ENCODE results near the gene OSCP1.

OSCP1 gene

DNA sequence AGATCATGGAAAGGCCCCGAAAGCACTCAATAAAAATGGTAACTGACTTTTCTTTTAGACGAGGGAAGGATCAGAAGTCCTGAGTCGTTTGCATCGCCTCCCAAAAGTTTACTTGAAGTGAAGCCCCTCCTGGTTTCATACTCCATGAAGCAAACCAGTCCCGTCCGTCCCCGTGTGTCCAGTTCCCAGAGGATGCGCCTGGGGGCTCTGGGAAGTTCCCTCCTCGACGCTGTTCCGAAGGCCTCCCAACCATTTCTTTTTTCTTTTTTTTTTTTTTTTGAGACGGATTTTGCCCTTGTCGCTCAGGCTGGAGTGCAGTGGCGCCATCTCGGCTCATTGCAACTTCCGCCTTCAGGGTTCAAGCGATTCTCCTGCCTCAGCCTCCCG, 661 bp upstream of the OSCP1 start:
- peak overlapping the region; percentile 97 for H4K8ac ChIP-seq (ENCODE audit: low read length)
- H3K79me1 ChIP-seq (replicated peaks; ENCODE audit: low read length, poor library complexity, severe bottlenecking): peaks cover 9% of the 10 kb centered on the region
- no peaks in the 10 kb centered on the region for H3K27me3 ChIP-seq (ENCODE audit: control insufficient read depth in 1 of 2, insufficient read depth in 1 of 2, low read length in 2 of 2)
- H3K9me3 ChIP-seq (ENCODE audit: control insufficient read depth, low read length): no peaks in the 10 kb centered on the region
- H3K4me1 ChIP-seq (ENCODE audit: control insufficient read depth, insufficient read depth, low read depth, low read length): peaks cover 5% of the 10 kb centered on the region
- 68% methylated on average over 18 of the region's 18 CpGs for WGBS
- no peak overlapping the region for H3K14ac ChIP-seq (ENCODE audit: low read length in 2 of 2)
- peak overlapping the region; percentile 49 for H3K4me2 ChIP-seq (ENCODE audit: low read length, poor library complexity, severe bottlenecking)
- DNase-seq: no peak
- H2AK5ac ChIP-seq (ENCODE audit: low read length, severe bottlenecking): no peak overlapping the region
- no peak overlapping the region for H2BK12ac ChIP-seq (ENCODE audit: low read length in 2 of 2)
- H2AFZ ChIP-seq (ENCODE audit: low read depth, low read length): peak overlapping the region; percentile 30
- H2BK120ac ChIP-seq (ENCODE audit: low read depth, low read length): peak overlapping the region; percentile 27
- no peak overlapping the region for H3K23ac ChIP-seq (ENCODE audit: low read length in 2 of 2)
- H3K36me3 ChIP-seq (ENCODE audit: control insufficient read depth in 1 of 2, insufficient read depth in 2 of 2, low read depth in 1 of 2, low read length in 2 of 2): peaks cover 14 to 26% of the 10 kb centered on the region in 2 experiments
- H3K4ac ChIP-seq (ENCODE audit: low read depth in 1 of 2, low read length in 2 of 2): peak overlapping the region in 1 of 2 experiments; percentile 98
- no peak overlapping the region for H4K91ac ChIP-seq (ENCODE audit: low read length)
- no peak overlapping the region for H2BK5ac ChIP-seq (ENCODE audit: low read depth, low read length, poor library complexity, severe bottlenecking)
- H3K27ac ChIP-seq (ENCODE audit: low read length, poor library complexity, severe bottlenecking): peak overlapping the region; percentile 65
- H3K4me3 ChIP-seq (ENCODE audit: insufficient read depth in 1 of 2, low read depth in 1 of 2, low read length in 2 of 2): peak overlapping the region; percentile 61 to 95
- peak overlapping the region; percentile 59 to 94 for H3K18ac ChIP-seq (ENCODE audit: low read depth in 1 of 2, low read length in 2 of 2)
- H2BK15ac ChIP-seq (ENCODE audit: low read depth, poor library complexity, severe bottlenecking): no peak overlapping the region
- H3K9ac ChIP-seq (ENCODE audit: low read length): peak overlapping the region; percentile 99

DNA sequence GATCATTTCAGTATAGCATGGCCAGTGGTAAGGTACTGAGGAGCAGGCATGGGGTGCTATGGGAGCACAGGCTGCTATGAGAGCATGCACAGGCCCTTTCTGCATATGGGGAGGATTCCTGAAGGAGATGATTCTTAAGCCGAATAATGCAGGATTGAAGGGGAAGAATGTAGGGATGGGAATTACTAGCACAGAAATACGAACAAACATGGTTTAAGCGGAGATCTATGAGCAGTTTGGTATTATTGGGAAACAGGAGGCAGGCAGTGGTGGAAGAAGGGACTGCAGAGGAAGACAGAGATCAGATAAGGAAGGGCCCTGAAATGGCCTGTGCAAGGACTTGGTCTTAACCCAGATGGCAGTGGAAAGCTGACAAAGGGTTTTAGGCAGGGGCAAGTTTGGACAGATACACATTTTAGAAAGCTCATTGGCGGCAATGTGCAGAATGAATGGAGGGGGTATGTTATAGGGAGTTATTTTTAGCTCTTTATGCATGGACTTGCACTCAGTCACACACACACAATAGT, 1.7 kb downstream of the OSCP1 start:
- peaks cover 6% of the 10 kb centered on the region for H3K79me1 ChIP-seq (replicated peaks; ENCODE audit: low read length, poor library complexity, severe bottlenecking)
- no peak overlapping the region for H3K4me3 ChIP-seq (ENCODE audit: insufficient read depth in 1 of 2, low read depth in 1 of 2, low read length in 2 of 2)
- no peaks in the 10 kb centered on the region for H3K9me3 ChIP-seq (ENCODE audit: control insufficient read depth, low read length)
- no peak overlapping the region for H4K8ac ChIP-seq (ENCODE audit: low read length)
- H3K4me2 ChIP-seq (ENCODE audit: low read length, poor library complexity, severe bottlenecking): no peak overlapping the region
- 86% methylated on average over 3 of the region's 4 CpGs for WGBS
- peak; percentile 16 for DNase-seq
- no peak overlapping the region for H2BK15ac ChIP-seq (ENCODE audit: low read depth, poor library complexity, severe bottlenecking)
- no peak overlapping the region for H2BK120ac ChIP-seq (ENCODE audit: low read depth, low read length)
- no peak overlapping the region for H2BK12ac ChIP-seq (ENCODE audit: low read length in 2 of 2)
- no peak overlapping the region for H3K18ac ChIP-seq (ENCODE audit: low read depth in 1 of 2, low read length in 2 of 2)
- no peak overlapping the region for H2AK5ac ChIP-seq (ENCODE audit: low read length, severe bottlenecking)
- peak overlapping the region; percentile 11 for H3K9ac ChIP-seq (ENCODE audit: low read length)
- H3K14ac ChIP-seq (ENCODE audit: low read length in 2 of 2): no peak overlapping the region
- H2BK5ac ChIP-seq (ENCODE audit: low read depth, low read length, poor library complexity, severe bottlenecking): no peak overlapping the region
- no peaks in the 10 kb centered on the region for H3K27me3 ChIP-seq (ENCODE audit: control insufficient read depth in 1 of 2, insufficient read depth in 1 of 2, low read length in 2 of 2)
- H3K4ac ChIP-seq (ENCODE audit: low read depth in 1 of 2, low read length in 2 of 2): no peak overlapping the region
- peaks cover 5% of the 10 kb centered on the region for H3K4me1 ChIP-seq (ENCODE audit: control insufficient read depth, insufficient read depth, low read depth, low read length)
- H2AFZ ChIP-seq (ENCODE audit: low read depth, low read length): no peak overlapping the region
- no peak overlapping the region for H3K27ac ChIP-seq (ENCODE audit: low read length, poor library complexity, severe bottlenecking)
- H3K36me3 ChIP-seq (ENCODE audit: control insufficient read depth in 1 of 2, insufficient read depth in 2 of 2, low read depth in 1 of 2, low read length in 2 of 2): peaks cover 0 to 7% of the 10 kb centered on the region in 2 experiments
- H4K91ac ChIP-seq (ENCODE audit: low read length): no peak overlapping the region
- H3K23ac ChIP-seq (ENCODE audit: low read length in 2 of 2): peak overlapping the region in 1 of 2 experiments; percentile 42

DNA sequence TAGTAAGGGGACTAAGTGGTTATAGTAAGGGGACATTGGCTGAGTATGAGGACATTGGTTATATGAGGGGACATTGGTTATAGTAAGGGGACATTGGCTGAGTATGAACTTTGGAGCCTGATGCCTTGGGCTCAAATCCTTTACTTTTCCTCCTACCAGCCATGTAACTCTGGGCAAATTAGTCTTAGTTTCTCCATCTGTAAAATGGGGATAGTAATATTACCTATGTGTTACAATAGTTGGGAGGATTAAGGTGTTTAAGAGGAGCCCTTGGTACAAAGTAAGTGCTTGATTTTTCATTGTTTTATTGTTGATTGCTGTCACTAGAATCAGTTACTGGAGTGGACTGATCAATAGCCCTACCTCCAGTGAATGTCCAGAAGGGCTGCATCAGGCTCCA, 2.8 kb downstream of the OSCP1 start:
- Histone ChIP-seq H3K14ac (ENCODE audit: low read length in 2 of 2) (no peak overlapping the region), H3K27ac (ENCODE audit: low read length, poor library complexity, severe bottlenecking) (no peak overlapping the region), H3K18ac (ENCODE audit: low read depth in 1 of 2, low read length in 2 of 2) (no peak overlapping the region), H4K91ac (ENCODE audit: low read length) (no peak overlapping the region), H2AK5ac (ENCODE audit: low read length, severe bottlenecking) (no peak overlapping the region), H3K36me3 (ENCODE audit: control insufficient read depth in 1 of 2, insufficient read depth in 2 of 2, low read depth in 1 of 2, low read length in 2 of 2) (peaks cover 0 to 7% of the 10 kb centered on the region in 2 experiments), H4K8ac (ENCODE audit: low read length) (no peak overlapping the region), H2AFZ (ENCODE audit: low read depth, low read length) (no peak overlapping the region), H3K27me3 (ENCODE audit: control insufficient read depth in 1 of 2, insufficient read depth in 1 of 2, low read length in 2 of 2) (no peaks in the 10 kb centered on the region), H3K4ac (ENCODE audit: low read depth in 1 of 2, low read length in 2 of 2) (no peak overlapping the region), H2BK15ac (ENCODE audit: low read depth, poor library complexity, severe bottlenecking) (no peak overlapping the region), H3K4me1 (ENCODE audit: control insufficient read depth, insufficient read depth, low read depth, low read length) (peaks cover 5% of the 10 kb centered on the region), H2BK5ac (ENCODE audit: low read depth, low read length, poor library complexity, severe bottlenecking) (no peak overlapping the region), H2BK12ac (ENCODE audit: low read length in 2 of 2) (no peak overlapping the region), H3K9ac (ENCODE audit: low read length) (no peak overlapping the region), H3K4me2 (ENCODE audit: low read length, poor library complexity, severe bottlenecking) (no peak overlapping the region), H3K79me1 (replicated peaks; ENCODE audit: low read length, poor library complexity, severe bottlenecking) (peaks cover 6% of the 10 kb centered on the region), H3K23ac (ENCODE audit: low read length in 2 of 2) (no peak overlapping the region), H3K4me3 (ENCODE audit: insufficient read depth in 1 of 2, low read depth in 1 of 2, low read length in 2 of 2) (no peak overlapping the region), H2BK120ac (ENCODE audit: low read depth, low read length) (no peak overlapping the region), H3K9me3 (ENCODE audit: control insufficient read depth, low read length) (no peaks in the 10 kb centered on the region)
- no peak for DNase-seq

DNA sequence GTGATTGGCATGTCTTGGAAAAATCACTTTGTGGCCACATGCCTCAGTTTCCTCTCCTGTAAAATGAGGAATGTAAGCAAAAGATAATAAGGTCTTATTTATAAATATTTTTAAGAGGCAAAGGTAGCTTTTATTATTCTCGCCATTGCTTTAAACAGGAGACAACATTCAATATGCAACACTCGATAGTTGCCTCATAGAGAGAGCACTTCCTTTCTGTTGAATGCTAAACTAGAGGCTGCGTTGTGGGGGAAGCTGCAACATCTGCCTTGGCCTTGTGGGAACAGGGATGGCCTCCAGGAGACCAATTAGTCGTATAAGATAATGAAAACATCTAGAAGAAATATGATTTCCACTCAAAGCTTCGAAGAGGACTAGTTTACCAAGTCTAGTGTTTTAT, 3.5 kb downstream of the OSCP1 start:
- 53% methylated on average over 2 of the region's 5 CpGs for WGBS
- Histone ChIP-seq H3K4me1 (ENCODE audit: control insufficient read depth, insufficient read depth, low read depth, low read length) (peaks cover 5% of the 10 kb centered on the region), H3K27me3 (ENCODE audit: control insufficient read depth in 1 of 2, insufficient read depth in 1 of 2, low read length in 2 of 2) (no peaks in the 10 kb centered on the region), H2BK12ac (ENCODE audit: low read length in 2 of 2) (no peak overlapping the region), H3K79me1 (replicated peaks; ENCODE audit: low read length, poor library complexity, severe bottlenecking) (peaks cover 6% of the 10 kb centered on the region), H3K23ac (ENCODE audit: low read length in 2 of 2) (no peak overlapping the region), H2AFZ (ENCODE audit: low read depth, low read length) (no peak overlapping the region), H3K27ac (ENCODE audit: low read length, poor library complexity, severe bottlenecking) (no peak overlapping the region), H2BK15ac (ENCODE audit: low read depth, poor library complexity, severe bottlenecking) (no peak overlapping the region), H3K4me2 (ENCODE audit: low read length, poor library complexity, severe bottlenecking) (no peak overlapping the region), H3K4me3 (ENCODE audit: insufficient read depth in 1 of 2, low read depth in 1 of 2, low read length in 2 of 2) (no peak overlapping the region), H2BK120ac (ENCODE audit: low read depth, low read length) (no peak overlapping the region), H3K14ac (ENCODE audit: low read length in 2 of 2) (no peak overlapping the region), H3K9ac (ENCODE audit: low read length) (no peak overlapping the region), H3K18ac (ENCODE audit: low read depth in 1 of 2, low read length in 2 of 2) (no peak overlapping the region), H3K36me3 (ENCODE audit: control insufficient read depth in 1 of 2, insufficient read depth in 2 of 2, low read depth in 1 of 2, low read length in 2 of 2) (peaks cover 0 to 7% of the 10 kb centered on the region in 2 experiments), H3K9me3 (ENCODE audit: control insufficient read depth, low read length) (no peaks in the 10 kb centered on the region), H4K8ac (ENCODE audit: low read length) (no peak overlapping the region), H3K4ac (ENCODE audit: low read depth in 1 of 2, low read length in 2 of 2) (no peak overlapping the region), H4K91ac (ENCODE audit: low read length) (no peak overlapping the region), H2AK5ac (ENCODE audit: low read length, severe bottlenecking) (no peak overlapping the region), H2BK5ac (ENCODE audit: low read depth, low read length, poor library complexity, severe bottlenecking) (no peak overlapping the region)
- DNase-seq: no peak

Data from mesenchymal stem cell (in vitro differentiated cells and primary cell).